Measurements from ENCODE around the gene DUSP22. TPM values are rescaled to one million over a fixed set of nuclear protein-coding genes. Genes with fewer than 3 reads are reported as not detected.

Gene DUSP22
- polyA plus RNA-seq, 1 of the 3 experiments (the other 2 are of a cell fraction): 6.8 TPM

- no peak overlapping the region for H3K27ac ChIP-seq (ENCODE audit: low read depth in 2 of 2, low read length in 1 of 2)
- 56% methylated on average over 6 of the region's 6 CpGs for WGBS (ENCODE audit: low lambda C conversion rate)
- POLR2A ChIA-PET: no interaction called here
Observed at GRCh38 chr6:335572-335971, 43.3 kb downstream of the DUSP22 start.

GRCh38 chr6:336159-337114 lies 44.1 kb downstream of the DUSP22 start:
- DNase-seq: no peak
- WGBS (ENCODE audit: low lambda C conversion rate): 30% methylated on average over 10 of the region's 10 CpGs
- Histone ChIP-seq H4K20me1 (ENCODE audit: insufficient read depth) (no peaks in the 10 kb centered on the region), H3K4me1 (ENCODE audit: control insufficient read depth in 1 of 2, insufficient read depth in 2 of 2, low read depth in 1 of 2, low read length in 1 of 2) (no peaks in the 10 kb centered on the region), H3K4me3 (ENCODE audit: low read depth in 2 of 2, low read length in 1 of 2) (no peak overlapping the region), H3F3A (replicated peaks; ENCODE audit: insufficient read depth) (no peaks in the 10 kb centered on the region), H3K9me2 (no peaks in the 10 kb centered on the region), H3K27ac (ENCODE audit: low read depth in 2 of 2, low read length in 1 of 2) (no peak overlapping the region), H3K36me3 (replicated peaks in 1 of 2; ENCODE audit: control insufficient read depth in 1 of 2, insufficient read depth in 2 of 2, low read length in 1 of 2) (no peaks in the 10 kb centered on the region), H2AFZ (ENCODE audit: low read depth) (no peak overlapping the region), H3K79me2 (ENCODE audit: insufficient read depth) (no peaks in the 10 kb centered on the region), H3K27me3 (ENCODE audit: insufficient read depth) (peaks cover 34% of the 10 kb centered on the region; the same call in 1 of the 2 replicates), H3K9me3 (no peaks in the 10 kb centered on the region), H3K4me2 (no peak overlapping the region), H3K9ac (no peak overlapping the region)
- TF ChIP-seq MXI1 (IDR thresholded peaks at IDR 0.05; ENCODE audit: low read depth, low read length) (no peak), TCF12 (IDR thresholded peaks at IDR 0.05) (no peak), PBX3 (IDR thresholded peaks at IDR 0.05) (no peak), YY1 (IDR thresholded peaks at IDR 0.05; ENCODE audit: low read depth) (no peak), SMC3 (IDR thresholded peaks at IDR 0.05; ENCODE audit: low read depth, low read length) (no peak), GABPA (IDR thresholded peaks at IDR 0.05; ENCODE audit: low read depth) (no peak), USF1 (IDR thresholded peaks at IDR 0.05; ENCODE audit: borderline replicate concordance, low read depth) (no peak), USF2 (IDR thresholded peaks at IDR 0.05; ENCODE audit: borderline replicate concordance, low read depth, low read length) (no peak)
- CTCF ChIA-PET: no interaction called here
- POLR2A ChIA-PET: no interaction called here

More at GRCh38 chr6:335572-335971, 43.3 kb downstream of the DUSP22 start:
- Histone ChIP-seq H3F3A (replicated peaks; ENCODE audit: insufficient read depth) (no peaks in the 10 kb centered on the region), H3K36me3 (replicated peaks in 1 of 2; ENCODE audit: control insufficient read depth in 1 of 2, insufficient read depth in 2 of 2, low read length in 1 of 2) (no peaks in the 10 kb centered on the region), H3K9me3 (no peaks in the 10 kb centered on the region), H3K27me3 (ENCODE audit: insufficient read depth) (peaks cover 27% of the 10 kb centered on the region; the same call in 1 of the 2 replicates), H3K9me2 (no peaks in the 10 kb centered on the region), H2AFZ (ENCODE audit: low read depth) (no peak overlapping the region), H3K79me2 (ENCODE audit: insufficient read depth) (no peaks in the 10 kb centered on the region), H3K4me2 (no peak overlapping the region), H3K9ac (no peak overlapping the region), H4K20me1 (ENCODE audit: insufficient read depth) (no peaks in the 10 kb centered on the region), H3K4me3 (ENCODE audit: low read depth in 2 of 2, low read length in 1 of 2) (no peak overlapping the region), H3K4me1 (ENCODE audit: control insufficient read depth in 1 of 2, insufficient read depth in 2 of 2, low read depth in 1 of 2, low read length in 1 of 2) (no peaks in the 10 kb centered on the region)
- CTCF ChIA-PET: no interaction called here
- no peak for TF ChIP-seq YY1 (IDR thresholded peaks at IDR 0.05; ENCODE audit: low read depth)
- no peak for TF ChIP-seq MAX (IDR thresholded peaks at IDR 0.05; ENCODE audit: low read depth)
- no peak for TF ChIP-seq FOXJ3 (CRISPR knock-in tag; IDR thresholded peaks at IDR 0.05)
- no peak for TF ChIP-seq RAD21 (IDR thresholded peaks at IDR 0.05; ENCODE audit: low read length)
- no peak for TF ChIP-seq USF2 (IDR thresholded peaks at IDR 0.05; ENCODE audit: borderline replicate concordance, low read depth, low read length)
- no peak for TF ChIP-seq SMC3 (IDR thresholded peaks at IDR 0.05; ENCODE audit: low read depth, low read length)
- no peak for TF ChIP-seq RFX5 (IDR thresholded peaks at IDR 0.05; ENCODE audit: low read length)
- no peak for TF ChIP-seq ZBTB33 (IDR thresholded peaks at IDR 0.05; ENCODE audit: borderline replicate concordance, low read depth)
- DNase-seq: no peak
